Coronary artery (tissue), 2 donors: ENCODE data around the gene ABCD3.
"Not testable (repeated sequence)": the region's sequence is repeated elsewhere in the genome, so short reads cannot be mapped to it uniquely, and the experiment has no call there.

ENCODE experiments used
- DNase-seq: peaks from one replicate; pipeline ENCODE4 v3.0.0-alpha.2; 2017; ENCODE audit warnings: low spot score
- H3K27ac ChIP-seq, 2 donors: fragments of 200-600 bp; sonication (generic); one replicate each; pipeline ENCODE4 v1.5.1; 2016 to 2019
- H3K4me3 ChIP-seq: fragments of 200-600 bp; sonication (generic); 2 replicates; pipeline ENCODE4 v1.5.1; 2016; ENCODE audit warnings: mild to moderate bottlenecking, moderate library complexity
- CTCF ChIP-seq: fragments of 200-600 bp; sonication (generic); IDR thresholded peaks from one replicate; pipeline ENCODE4 v1.5.1; 2019; ENCODE audit warnings: antibody characterized with exemption

Gene ABCD3

GRCh38 chr1:94553931-94554330, 135.7 kb downstream of the ABCD3 start:
- TF ChIP-seq CTCF: no peak
- DNase-seq: no peak
- Histone ChIP-seq H3K27ac (no peak overlapping the region), H3K4me3 (no peak overlapping the region)

GRCh38 chr1:94554580-94554979, 136.4 kb downstream of the ABCD3 start:
- no peak for DNase-seq
- H3K27ac ChIP-seq: no peak overlapping the region
- H3K4me3 ChIP-seq: no peak overlapping the region
- no peak for TF ChIP-seq CTCF

- no peak for TF ChIP-seq CTCF
- DNase-seq: no peak
- no peak overlapping the region for H3K27ac ChIP-seq
Observed at GRCh38 chr1:94555091-94555490, 136.9 kb downstream of the ABCD3 start.

GRCh38 chr1:94559921-94560320, 141.7 kb downstream of the ABCD3 start:
- no peak overlapping the region for H3K27ac ChIP-seq
- no peak overlapping the region for H3K4me3 ChIP-seq
- DNase-seq: no peak
- TF ChIP-seq CTCF: no peak

More at GRCh38 chr1:94555091-94555490, 136.9 kb downstream of the ABCD3 start:
- no peak overlapping the region for H3K4me3 ChIP-seq

- DNase-seq: no peak
- TF ChIP-seq CTCF: no peak
- no peak overlapping the region for H3K4me3 ChIP-seq
- no peak overlapping the region for H3K27ac ChIP-seq
Observed at GRCh38 chr1:94560333-94560732, 142.1 kb downstream of the ABCD3 start.

GRCh38 chr1:94562519-94563260, 144.5 kb downstream of the ABCD3 start:
- DNase-seq: no peak
- no peak for TF ChIP-seq CTCF
- Histone ChIP-seq H3K27ac (no peak overlapping the region), H3K4me3 (no peak overlapping the region)

GRCh38 chr1:94565901-94566300, 147.7 kb downstream of the ABCD3 start:
- H3K27ac ChIP-seq: no peak overlapping the region
- no peak for TF ChIP-seq CTCF
- no peak for DNase-seq
- H3K4me3 ChIP-seq: no peak overlapping the region

GRCh38 chr1:94566436-94566835, 148.2 kb downstream of the ABCD3 start:
- H3K4me3 ChIP-seq, H3K27ac ChIP-seq, DNase-seq: not testable (repeated sequence)

GRCh38 chr1:94567975-94568607, 149.9 kb downstream of the ABCD3 start:
- not testable (repeated sequence) for H3K27ac ChIP-seq, DNase-seq, H3K4me3 ChIP-seq
